GM10847 (cell line): ENCODE data around the gene FFAR3.

Experiments used
- POLR2A ChIP-seq: IDR thresholded peaks from 2 replicates; pipeline ENCODE4 v1.6.1; 2011; ENCODE audit not compliant: insufficient read length; ENCODE audit errors: extremely low read depth

The FFAR3 gene

GRCh38 chr19:35320065-35320713, 38.1 kb upstream of the FFAR3 start:
- TF ChIP-seq POLR2A = no peak

- TF ChIP-seq POLR2A = no peak
These were observed 37.0 kb upstream of the FFAR3 start for GRCh38 chr19:35321291-35321690.

GRCh38 chr19:35322014-35322413, 36.2 kb upstream of the FFAR3 start:
- TF ChIP-seq POLR2A = no peak

GRCh38 chr19:35327642-35328041, 30.6 kb upstream of the FFAR3 start:
- no peak for TF ChIP-seq POLR2A

GRCh38 chr19:35328851-35329285, 29.4 kb upstream of the FFAR3 start, which contains the start of gene CD22:
CD22 (plus strand) TSS chr19:35329187; CDS start chr19:35332041, 2,854 bp downstream.
- TF ChIP-seq POLR2A = peak; percentile 44

- no peak for TF ChIP-seq POLR2A
These were observed 28.9 kb upstream of the FFAR3 start for GRCh38 chr19:35329323-35329722.

GRCh38 chr19:35330475-35330874, 27.8 kb upstream of the FFAR3 start:
- TF ChIP-seq POLR2A = peak; percentile 47

GRCh38 chr19:35331551-35332214, 26.6 kb upstream of the FFAR3 start:
- no peak for TF ChIP-seq POLR2A

GRCh38 chr19:35332817-35333216, 25.4 kb upstream of the FFAR3 start:
- peak; percentile 25 for TF ChIP-seq POLR2A

- no peak for TF ChIP-seq POLR2A
These were observed 24.0 kb upstream of the FFAR3 start for GRCh38 chr19:35334144-35334753.

- TF ChIP-seq POLR2A = no peak
These were observed 21.9 kb upstream of the FFAR3 start for GRCh38 chr19:35336166-35336955.

- TF ChIP-seq POLR2A = no peak
These were observed 20.9 kb upstream of the FFAR3 start for GRCh38 chr19:35337097-35337983.

GRCh38 chr19:35337984-35338296, 20.3 kb upstream of the FFAR3 start:
- peak; percentile 5 for TF ChIP-seq POLR2A

- no peak for TF ChIP-seq POLR2A
These were observed 17.8 kb upstream of the FFAR3 start for GRCh38 chr19:35340431-35340830.

- no peak for TF ChIP-seq POLR2A
These were observed 17.3 kb upstream of the FFAR3 start for GRCh38 chr19:35341006-35341405.

- TF ChIP-seq POLR2A = no peak
These were observed 16.6 kb upstream of the FFAR3 start for GRCh38 chr19:35341565-35342225.
